Measurements from ENCODE around the gene CFDP1.

Gene CFDP1

GRCh38 chr16:75246504-75247205, 186.6 kb downstream of the CFDP1 start:
- Histone ChIP-seq H3K36me3 (ENCODE audit: insufficient read depth, insufficient read length, low read length) (peaks cover 69% of the 10 kb centered on the region), H3K4me3 (ENCODE audit: insufficient read length, low read depth) (no peak overlapping the region), H3K9ac (ENCODE audit: insufficient read length, low read depth) (peak overlapping the region; percentile 68), H3K4me1 (ENCODE audit: insufficient read depth, insufficient read length) (peaks cover 59% of the 10 kb centered on the region), H3K27me3 (ENCODE audit: insufficient read depth, insufficient read length) (no peaks in the 10 kb centered on the region), H3K9me3 (ENCODE audit: insufficient read depth, low read length) (no peaks in the 10 kb centered on the region)
- DNase-seq (ENCODE audit: low read depth, low spot score): no peak
- TF ChIP-seq SUZ12 (IDR thresholded peaks at IDR 0.05; ENCODE audit: extremely low read depth, insufficient read depth, insufficient read length): no peak
- TF ChIP-seq ZNF274 (IDR thresholded peaks at IDR 0.05; ENCODE audit: low read depth, low read length): no peak
- no peak for TF ChIP-seq YY1 (IDR thresholded peaks at IDR 0.05; ENCODE audit: insufficient read depth, insufficient read length)

- no peaks in the 10 kb centered on the region for H3K27me3 ChIP-seq (ENCODE audit: insufficient read depth, insufficient read length)
- TF ChIP-seq YY1 (IDR thresholded peaks at IDR 0.05; ENCODE audit: insufficient read depth, insufficient read length) (no peak), ZNF274 (IDR thresholded peaks at IDR 0.05; ENCODE audit: low read depth, low read length) (no peak), SUZ12 (IDR thresholded peaks at IDR 0.05; ENCODE audit: extremely low read depth, insufficient read depth, insufficient read length) (no peak)
- no peaks in the 10 kb centered on the region for H3K9me3 ChIP-seq (ENCODE audit: insufficient read depth, low read length)
- no peak overlapping the region for H3K4me3 ChIP-seq (ENCODE audit: insufficient read length, low read depth)
- peaks cover 59% of the 10 kb centered on the region for H3K4me1 ChIP-seq (ENCODE audit: insufficient read depth, insufficient read length)
- H3K9ac ChIP-seq (ENCODE audit: insufficient read length, low read depth): peak overlapping the region; percentile 71
- H3K36me3 ChIP-seq (ENCODE audit: insufficient read depth, insufficient read length, low read length): peaks cover 84% of the 10 kb centered on the region
- peak; percentile 79 for DNase-seq (ENCODE audit: low read depth, low spot score)
These were observed 188.2 kb downstream of the CFDP1 start for GRCh38 chr16:75244844-75245758.

GRCh38 chr16:75244225-75244809, 189.0 kb downstream of the CFDP1 start:
- no peak overlapping the region for H3K4me3 ChIP-seq (ENCODE audit: insufficient read length, low read depth)
- no peaks in the 10 kb centered on the region for H3K27me3 ChIP-seq (ENCODE audit: insufficient read depth, insufficient read length)
- H3K9me3 ChIP-seq (ENCODE audit: insufficient read depth, low read length): no peaks in the 10 kb centered on the region
- peaks cover 59% of the 10 kb centered on the region for H3K4me1 ChIP-seq (ENCODE audit: insufficient read depth, insufficient read length)
- peaks cover 85% of the 10 kb centered on the region for H3K36me3 ChIP-seq (ENCODE audit: insufficient read depth, insufficient read length, low read length)
- no peak for TF ChIP-seq YY1 (IDR thresholded peaks at IDR 0.05; ENCODE audit: insufficient read depth, insufficient read length)
- TF ChIP-seq SUZ12 (IDR thresholded peaks at IDR 0.05; ENCODE audit: extremely low read depth, insufficient read depth, insufficient read length): no peak
- TF ChIP-seq ZNF274 (IDR thresholded peaks at IDR 0.05; ENCODE audit: low read depth, low read length): no peak
- DNase-seq (ENCODE audit: low read depth, low spot score): no peak
- H3K9ac ChIP-seq (ENCODE audit: insufficient read length, low read depth): peak overlapping the region; percentile 71

All from NT2/D1 (cell line).